Colonic mucosa (tissue), 4 donors: ENCODE data around the gene PLB1. TPM values are rescaled to one million over a fixed set of nuclear protein-coding genes. Genes with fewer than 3 reads are reported as not detected.

Experiments
- DNase-seq: peaks from one replicate; pipeline ENCODE4 v3.0.0-alpha.2; 2020
- H3K27ac ChIP-seq: fragments of 200-600 bp; one replicate; pipeline ENCODE4 v1.8.0; 2021
- H3K27me3 ChIP-seq: fragments of 200-600 bp; one replicate; pipeline ENCODE4 v1.8.0; 2021
- H3K36me3 ChIP-seq: fragments of 200-600 bp; one replicate; pipeline ENCODE4 v1.8.0; 2021
- H3K4me1 ChIP-seq: fragments of 200-600 bp; one replicate; pipeline ENCODE4 v1.8.0; 2021; ENCODE audit warnings: mild to moderate bottlenecking
- H3K4me3 ChIP-seq: fragments of 200-600 bp; one replicate; pipeline ENCODE4 v1.8.0; 2021
- H3K9ac ChIP-seq, 2 donors: one replicate each; pipeline ENCODE4 v1.7.0; 2013; ENCODE audit warnings: control low read depth in 2 of 2, low read depth in 2 of 2, low read length in 2 of 2
- H3K9me3 ChIP-seq: fragments of 200-600 bp; one replicate; pipeline ENCODE4 v1.8.0; 2021
- CTCF ChIP-seq: fragments of 200-600 bp; IDR thresholded peaks from one replicate; pipeline ENCODE4 v1.8.0; 2022; ENCODE audit warnings: antibody characterized with exemption, mild to moderate bottlenecking
- intact Hi-C: fragments of 100-400 bp; cut with DNase I; formaldehyde crosslinking; loops from one replicate; pipeline ENCODE4 v1.14.1; 2022
- total RNA-seq, 2 donors: library from RNA; stranded (reverse); fragmentation: NEBNext Ultra II Directional in 1 of 2; extraction: Animal tissue kit (Norgen Biotek cat#: 25700) in 1 of 2; gene quantifications; one replicate each; pipeline ENCODE4 v1.2.1, GENCODE V29; 2021
- donor health status: healthy.
- donor health status: DM: no; HTN: no; CAD: no.
- donor health status: DM: no; HTN: no; CAD: no.

Gene PLB1
- total RNA-seq, 2 donors from 2014 or later: 1.3 to 3.0 TPM

DNA sequence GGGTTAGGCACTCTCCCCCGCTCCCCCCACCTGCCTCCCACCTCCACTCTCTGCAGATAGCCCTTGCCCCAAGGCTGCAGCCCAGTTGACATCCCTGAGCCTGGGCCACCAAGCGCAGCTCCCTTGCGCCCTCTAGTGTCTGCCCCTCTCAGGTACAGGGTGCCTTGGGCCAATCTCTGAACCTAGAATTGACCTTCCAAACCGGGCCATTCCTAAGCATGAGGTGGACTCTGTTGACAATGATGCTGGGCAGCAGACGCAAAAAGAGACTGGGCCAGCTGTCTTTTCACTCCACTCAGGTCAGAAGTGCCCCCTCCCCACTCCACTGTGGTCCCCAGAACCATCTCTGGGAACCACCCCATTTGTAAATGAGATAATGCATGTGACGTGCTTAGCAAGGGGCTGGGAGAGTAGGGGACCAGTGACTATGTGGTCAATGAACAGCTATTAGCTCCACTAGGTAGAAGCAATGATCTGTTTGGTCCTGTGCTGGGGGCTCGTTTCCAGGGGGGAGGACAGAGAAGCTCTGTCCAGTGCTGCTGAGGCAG lies 43.3 kb upstream of the PLB1 start:
- intact Hi-C loops: loop anchor here (5.0 kb wide), 3 partner anchors 55 to 750 kb away; no protein-coding TSS in a partner anchor

DNA sequence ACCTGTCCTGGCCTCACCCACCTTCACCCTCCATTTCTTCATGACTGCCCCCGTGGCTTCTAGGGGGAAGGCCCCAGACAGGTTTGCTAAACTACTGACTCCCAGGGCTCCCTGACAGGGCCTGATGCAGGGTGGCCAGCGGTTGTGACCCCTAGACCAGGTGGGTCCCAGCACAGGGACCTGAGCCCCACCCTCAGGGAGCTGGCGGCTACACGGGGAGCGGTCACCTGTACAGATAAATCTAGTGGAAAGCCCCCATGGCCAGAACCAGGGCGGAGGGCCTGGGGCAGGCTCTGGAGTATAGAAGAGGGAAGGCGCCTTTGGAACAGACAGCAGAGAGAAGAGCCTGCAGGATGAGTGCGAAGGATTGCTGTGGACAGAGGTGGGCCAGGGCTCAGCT lies 42.5 kb upstream of the PLB1 start:
- no peak for TF ChIP-seq CTCF
- H3K4me3 ChIP-seq: no peak overlapping the region
- no peaks in the 10 kb centered on the region for H3K27me3 ChIP-seq
- H3K27ac ChIP-seq: no peak overlapping the region
- H3K9ac ChIP-seq: no peak overlapping the region
- H3K36me3 ChIP-seq: no peaks in the 10 kb centered on the region
- no peak for DNase-seq
- H3K9me3 ChIP-seq: no peaks in the 10 kb centered on the region
- intact Hi-C loops: loop anchor here (5.0 kb wide), 3 partner anchors 56 to 751 kb away; no protein-coding TSS in a partner anchor
- no peaks in the 10 kb centered on the region for H3K4me1 ChIP-seq

More for the DNA sequence above, 43.3 kb upstream of the PLB1 start:
- Histone ChIP-seq H3K9me3 (no peaks in the 10 kb centered on the region), H3K4me3 (no peak overlapping the region), H3K36me3 (no peaks in the 10 kb centered on the region), H3K4me1 (no peaks in the 10 kb centered on the region), H3K9ac (no peak overlapping the region), H3K27ac (no peak overlapping the region), H3K27me3 (no peaks in the 10 kb centered on the region)
- peak; percentile 85 for DNase-seq
- TF ChIP-seq CTCF: peak; percentile 88

GRCh38 chr2:28454016-28454930 lies 41.6 kb upstream of the PLB1 start:
- intact Hi-C loops: loop anchor here (5.0 kb wide), 3 partner anchors 57 to 752 kb away; no protein-coding TSS in a partner anchor

DNA sequence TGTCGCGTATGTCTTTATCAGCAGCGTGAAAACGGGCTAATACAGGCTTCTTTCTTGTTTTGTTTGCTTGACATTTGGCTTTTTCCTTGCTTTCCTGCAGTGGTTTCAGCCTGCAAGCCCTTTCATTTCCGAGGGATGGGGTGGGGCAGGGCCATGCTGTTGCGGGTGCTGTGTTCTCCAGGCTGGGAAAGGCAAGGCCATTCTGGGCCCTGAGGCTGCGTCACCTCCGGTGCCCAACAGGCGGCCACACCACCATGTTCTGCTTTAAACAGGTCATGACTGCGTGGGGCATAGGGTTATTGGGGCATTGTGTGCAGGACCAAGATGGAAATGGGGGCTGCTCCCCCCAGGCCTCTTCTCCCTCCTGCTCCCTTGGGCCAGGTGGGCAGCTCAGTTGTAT lies 38.6 kb upstream of the PLB1 start:
- H3K36me3 ChIP-seq: no peaks in the 10 kb centered on the region
- intact Hi-C loops: no loop called here
- H3K4me1 ChIP-seq: no peaks in the 10 kb centered on the region
- no peak overlapping the region for H3K4me3 ChIP-seq
- TF ChIP-seq CTCF: no peak
- H3K9ac ChIP-seq: no peak overlapping the region
- no peaks in the 10 kb centered on the region for H3K27me3 ChIP-seq
- no peak for DNase-seq
- no peaks in the 10 kb centered on the region for H3K9me3 ChIP-seq
- H3K27ac ChIP-seq: no peak overlapping the region

More at GRCh38 chr2:28454016-28454930, 41.6 kb upstream of the PLB1 start:
- no peaks in the 10 kb centered on the region for H3K27me3 ChIP-seq
- H3K4me3 ChIP-seq: no peak overlapping the region
- DNase-seq: no peak
- H3K4me1 ChIP-seq: no peaks in the 10 kb centered on the region
- no peak overlapping the region for H3K27ac ChIP-seq
- no peaks in the 10 kb centered on the region for H3K36me3 ChIP-seq
- H3K9ac ChIP-seq: no peak overlapping the region
- TF ChIP-seq CTCF: no peak
- H3K9me3 ChIP-seq: no peaks in the 10 kb centered on the region

GRCh38 chr2:28461056-28461455 lies 34.8 kb upstream of the PLB1 start:
- no peak for TF ChIP-seq CTCF
- DNase-seq: no peak
- Histone ChIP-seq H3K27me3 (no peaks in the 10 kb centered on the region), H3K4me1 (no peaks in the 10 kb centered on the region), H3K4me3 (no peak overlapping the region), H3K36me3 (no peaks in the 10 kb centered on the region), H3K9me3 (no peaks in the 10 kb centered on the region), H3K27ac (no peak overlapping the region), H3K9ac (no peak overlapping the region)
- intact Hi-C loops: no loop called here
